HG02981 (cell line): ENCODE data around the gene MAVS.

Experiments
- ATAC-seq: cut with Tn5 transposase; IDR thresholded peaks from one replicate; pipeline ENCODE4 v1.9.1; 2021; ENCODE audit warnings: mild to moderate bottlenecking, moderate library complexity; ENCODE audit not compliant: unreplicated experiment

The MAVS gene

GRCh38 chr20:3847429-3847940 is 851 bp downstream of the MAVS start:
- no peak for ATAC-seq

- ATAC-seq: no peak
Observed at GRCh38 chr20:3848565-3848964, 1.9 kb downstream of the MAVS start.

- ATAC-seq: no peak
Observed at GRCh38 chr20:3854462-3854871, 7.8 kb downstream of the MAVS start.

GRCh38 chr20:3857405-3857804 is 10.8 kb downstream of the MAVS start:
- ATAC-seq: no peak

- no peak for ATAC-seq
Observed at GRCh38 chr20:3858689-3859088, 12.1 kb downstream of the MAVS start.

DNA sequence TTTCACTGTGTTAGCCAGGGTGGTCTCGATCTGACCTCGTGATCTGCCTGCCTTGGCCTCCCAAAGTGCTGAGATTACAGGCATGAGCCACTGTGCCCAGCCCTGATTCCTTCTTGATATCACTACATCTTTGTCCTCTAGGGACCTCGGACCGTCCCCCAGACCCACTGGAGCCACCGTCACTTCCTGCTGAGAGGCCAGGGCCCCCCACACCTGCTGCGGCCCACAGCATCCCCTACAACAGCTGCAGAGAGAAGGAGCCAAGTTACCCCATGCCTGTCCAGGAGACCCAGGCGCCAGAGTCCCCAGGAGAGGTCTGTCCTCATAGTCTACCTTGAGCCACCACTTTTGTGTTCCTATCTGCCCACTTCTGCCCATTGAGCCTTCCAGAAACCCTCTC is 14.6 kb downstream of the MAVS start:
- ATAC-seq: no peak

GRCh38 chr20:3862333-3862732 is 15.7 kb downstream of the MAVS start:
- ATAC-seq: no peak

DNA sequence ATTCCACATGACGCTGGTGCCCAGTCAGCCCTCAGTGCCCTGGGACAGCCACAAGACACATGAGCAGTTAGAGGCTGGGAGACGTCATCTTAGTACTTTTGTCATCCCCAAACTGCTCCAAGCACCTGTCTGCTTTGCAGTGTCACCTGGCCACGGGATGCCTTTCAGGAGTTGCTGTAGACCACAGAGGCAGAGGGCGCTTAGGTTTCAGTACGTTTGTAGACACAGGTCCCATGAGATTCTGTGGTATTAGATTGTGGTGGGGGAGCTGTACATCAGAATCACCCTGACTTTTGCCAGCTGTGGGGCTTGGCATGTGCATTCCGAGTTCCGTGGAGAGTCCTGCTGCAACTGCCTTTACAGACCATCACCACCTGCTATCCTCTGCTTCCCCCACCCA is 16.7 kb downstream of the MAVS start:
- ATAC-seq: peak; percentile 47

GRCh38 chr20:3864518-3864917 is 17.9 kb downstream of the MAVS start:
- no peak for ATAC-seq

- no peak for ATAC-seq
Observed at GRCh38 chr20:3865152-3865886, 18.7 kb downstream of the MAVS start.

DNA sequence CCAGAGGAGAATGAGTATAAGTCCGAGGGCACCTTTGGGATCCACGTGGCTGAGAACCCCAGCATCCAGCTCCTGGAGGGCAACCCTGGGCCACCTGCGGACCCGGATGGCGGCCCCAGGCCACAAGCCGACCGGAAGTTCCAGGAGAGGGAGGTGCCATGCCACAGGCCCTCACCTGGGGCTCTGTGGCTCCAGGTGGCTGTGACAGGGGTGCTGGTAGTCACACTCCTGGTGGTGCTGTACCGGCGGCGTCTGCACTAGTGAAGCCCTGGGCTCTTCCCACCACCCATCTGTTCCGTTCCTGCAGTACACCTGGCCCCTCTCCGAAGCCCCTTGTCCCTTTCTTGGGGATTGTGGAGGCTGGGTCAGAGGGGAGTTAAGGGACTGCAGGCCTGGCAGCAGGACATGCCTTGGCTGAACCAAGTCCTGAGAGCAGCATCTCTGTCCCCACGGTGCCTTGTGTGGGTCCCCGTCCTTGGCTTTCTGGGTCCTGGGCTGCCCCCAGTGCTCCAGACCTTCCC is 19.3 kb downstream of the MAVS start:
- no peak for ATAC-seq

DNA sequence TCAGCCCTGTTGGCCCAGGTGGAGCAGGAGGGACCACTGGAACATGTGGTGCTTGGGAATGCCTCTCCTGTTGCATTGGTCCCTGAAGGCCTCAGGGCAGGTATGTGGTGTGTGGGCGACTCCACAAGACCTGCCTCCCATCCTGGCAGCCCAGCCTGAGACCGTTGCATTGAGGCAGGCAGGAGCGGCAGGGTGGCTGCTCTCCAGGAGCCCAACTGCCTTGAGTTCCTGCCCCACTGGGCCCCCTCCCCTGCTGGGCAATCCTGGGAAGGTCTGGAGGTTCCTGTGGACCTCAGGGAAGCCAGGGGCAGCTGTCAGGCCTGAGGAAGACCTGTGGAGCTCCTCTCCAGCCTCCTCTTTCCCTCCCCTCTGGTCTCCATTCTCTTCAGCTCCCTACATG is 19.8 kb downstream of the MAVS start:
- no peak for ATAC-seq

- no peak for ATAC-seq
Observed at GRCh38 chr20:3867802-3868201, 21.2 kb downstream of the MAVS start.

- ATAC-seq: no peak
Observed at GRCh38 chr20:3869839-3870634, 23.4 kb downstream of the MAVS start.

DNA sequence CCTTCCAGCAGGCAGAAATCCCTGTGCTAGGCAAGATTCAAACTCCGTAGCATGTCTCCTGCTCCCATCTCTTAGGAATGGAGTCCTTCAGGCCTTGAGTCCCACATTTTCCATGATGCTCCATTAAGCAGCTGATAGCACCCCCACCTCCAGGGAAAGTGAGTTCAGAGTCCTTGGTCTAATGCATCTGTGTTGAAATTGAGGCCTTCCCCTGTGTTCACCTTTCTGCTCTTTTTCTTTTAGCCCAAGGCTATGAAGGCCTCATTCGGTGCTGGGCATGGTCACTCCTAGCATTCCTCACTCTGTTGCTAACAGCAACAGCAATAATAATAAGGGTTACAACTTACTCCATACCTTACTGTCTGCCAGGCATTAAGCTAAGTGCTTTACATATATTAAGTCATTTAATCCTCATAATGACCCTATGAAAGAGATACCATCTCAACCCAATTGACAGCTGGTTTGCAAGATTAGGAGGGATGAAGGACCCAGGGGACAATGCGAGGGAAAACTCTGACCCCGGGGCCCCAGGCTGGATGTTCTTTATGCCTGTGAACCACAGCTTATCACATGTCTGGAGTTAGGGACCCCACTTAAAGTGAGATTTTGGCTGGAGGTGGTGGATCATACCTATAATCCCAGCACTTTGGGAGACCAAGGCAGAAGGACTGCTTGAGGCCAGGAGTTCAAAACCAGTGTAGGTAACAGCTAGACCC is 25.1 kb downstream of the MAVS start:
- ATAC-seq: no peak

GRCh38 chr20:3873507-3873906 is 26.9 kb downstream of the MAVS start:
- ATAC-seq: no peak

DNA sequence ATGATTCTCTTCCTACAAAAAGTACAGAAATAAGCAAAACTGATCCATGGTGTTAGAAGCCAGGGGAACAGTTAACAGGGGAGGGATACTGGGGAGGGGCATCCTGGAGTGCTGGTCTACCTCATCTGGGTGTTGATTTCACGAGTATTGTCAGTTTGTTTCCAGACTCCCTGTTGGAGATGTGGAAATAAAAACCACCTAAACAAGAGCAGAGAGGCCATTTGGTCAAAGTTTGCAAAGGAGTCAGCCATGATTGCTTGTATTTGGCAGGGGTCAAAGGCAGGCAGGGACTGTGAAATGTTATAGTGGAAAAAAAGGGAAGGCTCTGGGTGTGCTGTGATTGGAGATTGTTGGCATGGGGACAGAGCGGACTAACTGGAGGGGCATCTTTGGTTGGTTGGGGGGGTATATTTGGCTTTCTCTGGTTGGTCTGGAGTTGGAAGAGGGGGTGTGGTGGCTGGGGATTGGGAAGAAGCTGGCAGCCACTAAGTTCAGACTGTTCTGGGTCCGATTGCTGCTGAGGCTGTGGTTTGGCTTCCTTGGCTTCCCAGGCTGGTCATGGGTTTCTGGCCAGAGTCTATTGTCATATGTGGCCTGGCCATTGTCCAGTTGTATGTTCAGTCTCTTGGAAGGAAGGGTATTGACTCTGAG is 27.7 kb downstream of the MAVS start:
- ATAC-seq: no peak

GRCh38 chr20:3875378-3875974 is 28.8 kb downstream of the MAVS start:
- no peak for ATAC-seq

DNA sequence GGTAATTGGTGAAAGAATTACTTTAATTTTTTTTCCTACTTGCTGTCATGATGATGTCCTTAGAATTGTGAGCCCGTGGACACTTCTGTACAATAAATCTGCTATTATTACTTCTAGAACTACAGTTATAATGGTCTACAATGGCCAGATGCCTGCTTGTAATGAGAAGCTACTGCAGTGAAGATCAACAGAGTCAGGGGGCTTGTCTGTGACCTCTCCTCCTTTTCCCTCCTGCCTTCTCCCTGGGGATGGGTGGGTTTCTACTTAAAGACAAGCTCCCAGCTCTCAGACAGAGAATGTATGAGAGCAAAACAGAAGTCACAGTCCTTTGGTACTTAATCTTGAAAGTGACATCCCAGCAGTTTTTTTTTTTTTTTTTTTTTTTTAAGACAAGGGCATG is 29.4 kb downstream of the MAVS start:
- ATAC-seq: no peak

GRCh38 chr20:3876676-3877075 is 30.0 kb downstream of the MAVS start:
- ATAC-seq: no peak
